K562 (cell line): ENCODE results near the gene TRIM31. TPM values are rescaled to one million over a fixed set of nuclear protein-coding genes. Genes with fewer than 3 reads are reported as not detected.

Experiments
- ATAC-seq: fragments of 200-7000 bp; cut with Tn5 transposase; 3 replicates; pipeline ENCODE4 v1.9.1; 2020; ENCODE audit warnings: moderate library complexity
- BruUV-seq: library from RNA; stranded (reverse); fragments of 400-500 nt; replicated peaks from 2 replicates; lab custom pipeline; 2021; lab: Mats Ljungman, UMichigan
- CTCF ChIA-PET: fragments of 300-600 bp; formaldehyde crosslinking; extraction: SDS; loops from one replicate; lab custom pipeline; 2021; ENCODE audit warnings: low intra/inter-chr PET ratio; lab: Yijun Ruan, JAX
- POLR2A ChIA-PET: fragments of 300-600, 350-650 bp; sonication (Branson Sonifier 250); formaldehyde crosslinking; extraction: SDS; loops from one replicate; lab custom pipeline; 2021; ENCODE audit warnings: antibody characterized with exemption, inconsistent platforms; lab: Yijun Ruan, JAX
- DNase-seq, 4 experiments: peaks; one replicate each; pipeline versions ENCODE4 v3.0.0 to v3.0.0-alpha.2; 2011 to 2018; ENCODE audit warnings: low spot score in 3 of 4, mixed read lengths in 3 of 4; ENCODE audit errors: extremely low read depth in 1 of 4
- FAIRE-seq: peaks from 2 replicates; lab custom pipeline; 2011; peaks lifted over from hg19 to GRCh38; lab: Jason Lieb, UNC
- H2AFZ ChIP-seq: 2 replicates; pipeline ENCODE4 v1.6.0; 2011; ENCODE audit warnings: low read depth, low read length, control low read depth, inconsistent platforms
- H3K27ac ChIP-seq: fragments of 200-600 bp; 3 replicates; pipeline ENCODE4 v1.8.0; 2011; ENCODE audit warnings: low read depth, mild to moderate bottlenecking, control low read depth, inconsistent platforms, low read length, moderate library complexity, mixed read lengths; ENCODE audit errors: extremely low read depth
- H3K27me3 ChIP-seq, 2 experiments: fragments of 300-600 bp in 1 of 2; 2 replicates in 1 of 2; 3 replicates in 1 of 2; pipeline versions ENCODE4 v1.6.0 to v1.8.0; 2011; ENCODE audit warnings: inconsistent platforms in 2 of 2, low read length in 2 of 2, mild to moderate bottlenecking in 1 of 2, mixed read lengths in 1 of 2, moderate library complexity in 1 of 2; ENCODE audit not compliant: control insufficient read depth in 2 of 2, insufficient read depth in 2 of 2
- H3K36me3 ChIP-seq: fragments of 300-600 bp; 3 replicates; pipeline ENCODE4 v1.8.0; 2011; ENCODE audit warnings: mild to moderate bottlenecking, low read length, inconsistent platforms; ENCODE audit not compliant: control insufficient read depth, insufficient read depth
- H3K4me1 ChIP-seq, 2 experiments: fragments of 200-600 bp in 1 of 2; replicated peaks in 1 of 2; 2 replicates in 1 of 2; 3 replicates in 1 of 2; pipeline versions ENCODE4 v1.5.1 to v1.8.0; 2011; ENCODE audit warnings: inconsistent platforms in 2 of 2, low read length in 2 of 2, mild to moderate bottlenecking in 1 of 2, mixed read lengths in 1 of 2, moderate library complexity in 1 of 2; ENCODE audit not compliant: control insufficient read depth in 2 of 2, insufficient read depth in 2 of 2
- H3K4me2 ChIP-seq: 2 replicates; pipeline ENCODE4 v1.6.1; 2011; ENCODE audit warnings: low read length, control low read depth, inconsistent platforms, mixed read lengths; ENCODE audit not compliant: insufficient read depth
- H3K4me3 ChIP-seq: fragments of 200-600 bp; sonication (generic), shearing (Covaris generic); 2 replicates; pipeline ENCODE4 v1.5.1; 2016; ENCODE audit warnings: control low read depth, inconsistent platforms
- H3K79me2 ChIP-seq: fragments of 200-600 bp; 3 replicates; pipeline ENCODE4 v1.8.0; 2011; ENCODE audit warnings: low read length, inconsistent platforms; ENCODE audit not compliant: control insufficient read depth, insufficient read depth
- H3K9ac ChIP-seq, 2 experiments: 2 replicates each; pipeline versions ENCODE4 v1.6.0 to v1.6.1; 2011; ENCODE audit warnings: low read depth in 2 of 2, low read length in 2 of 2, control low read depth in 1 of 2, inconsistent platforms in 1 of 2, mild to moderate bottlenecking in 1 of 2, mixed read lengths in 1 of 2; ENCODE audit not compliant: insufficient read depth in 1 of 2
- H3K9me1 ChIP-seq: one replicate; pipeline ENCODE4 v1.6.0; 2011; ENCODE audit warnings: inconsistent platforms, mild to moderate bottlenecking, low read length, moderate library complexity; ENCODE audit not compliant: control insufficient read depth, insufficient read depth
- H3K9me3 ChIP-seq: replicated peaks from 2 replicates; pipeline ENCODE4 v1.5.1; 2011; ENCODE audit warnings: low read depth, low read length, inconsistent platforms; ENCODE audit not compliant: control insufficient read depth, insufficient read depth
- H4K20me1 ChIP-seq: replicated peaks from 2 replicates; pipeline ENCODE4 v1.6.1; 2011; ENCODE audit warnings: low read length, inconsistent platforms, mixed read lengths; ENCODE audit not compliant: control insufficient read depth, insufficient read depth
- C11orf30 ChIP-seq: fragments of 450-650 bp; IDR thresholded peaks from 2 replicates; pipeline ENCODE4 v1.6.1; 2016; ENCODE audit warnings: low read depth, mild to moderate bottlenecking
- MAFF ChIP-seq: IDR thresholded peaks from 2 replicates; pipeline ENCODE4 v1.6.1; 2012; ENCODE audit warnings: low read length, improper control_type of control experiment
- MAFG ChIP-seq: fragments of 450-650 bp; conservative IDR thresholded peaks from 2 replicates; pipeline ENCODE4 v1.6.1; 2016; ENCODE audit warnings: missing genetic modification characterization, missing compliant biosample characterization
- MAFK ChIP-seq: IDR thresholded peaks from 2 replicates; pipeline ENCODE4 v1.6.1; 2011; ENCODE audit warnings: low read length, improper control_type of control experiment
- ZNF316 ChIP-seq: fragments of 450-650 bp; IDR thresholded peaks from 2 replicates; pipeline ENCODE4 v1.6.1; 2016
- WGBS: fragments of 100-300 bp; shearing (Covaris generic); methylation state at CpG from one replicate; pipeline ENCODE4 v1.1.6; 2016; ENCODE audit warnings: low coverage, mixed read lengths; ENCODE audit not compliant: insufficient coverage; ENCODE audit errors: missing lambda C conversion rate; 5-methylcytosine and 5-hydroxymethylcytosine counted together
- in situ Hi-C: fragments of 300-500 bp; cut with MboI; formaldehyde crosslinking; loops from 4 replicates; pipeline ENCODE4 v1.15.0; 2018; ENCODE audit warnings: inconsistent platforms, mixed read lengths
- intact Hi-C: fragments of 100-400 bp; cut with micrococcal nuclease; formaldehyde crosslinking; loops from 2 replicates; pipeline ENCODE4 v1.14.2; 2022
- polyA plus RNA-seq, 8 experiments: library from polyadenylated mRNA; depleted of rRNA in 4 of 8; stranded (reverse) in 5 of 8; unstranded in 3 of 8; fragments of >200 nt; fragmentation: Nextera tagmentation in 2 of 8; fragmentation: Illumina TruSeq in 1 of 8; extraction: Ambion mirVana in 2 of 8; extraction: Trizol in 1 of 8; gene quantifications; 2 replicates each; pipeline versions ENCODE4 v1.2.1 to v1.2.3, GENCODE V29; 2011 to 2014; ENCODE audit warnings: inconsistent platforms in 1 of 8, missing spikeins in 1 of 8
- total RNA-seq, 7 experiments: library from RNA; depleted of rRNA in 6 of 7; stranded (reverse); fragments of >200 nt in 6 of 7; fragmentation: Illumina TruSeq in 2 of 7; extraction: Trizol in 2 of 7; gene quantifications; 2 replicates each; pipeline versions ENCODE4 v1.2.1 to v1.2.3, GENCODE V29; 2011 to 2021; ENCODE audit warnings: low replicate concordance in 1 of 7
- TF ChIP-seq, protein P1 (sequence below), 3 experiments: fragments of 200-800 bp in 1 of 3; fragments of 250-450 bp in 1 of 3; fragments of 450-650 bp in 1 of 3; sonication (Bioruptor Pico) in 1 of 3; sonication (Bioruptor generic) in 1 of 3; formaldehyde crosslinking in 1 of 3; IDR thresholded peaks; 2 replicates each; pipeline versions ENCODE4 v1.6.1 to v1.8.0; 2016 to 2022; ENCODE audit warnings: mild to moderate bottlenecking in 2 of 3, missing genetic modification characterization in 2 of 3, missing compliant biosample characterization in 1 of 3, moderate library complexity in 1 of 3

Gene TRIM31
- total and polyA plus RNA-seq, 9 of the 15 experiments (the other 6 are each of a cell fraction or from before 2014, with no cell fraction given), result not detected

- CTCF ChIA-PET, result interaction anchor here (1.1 to 4.4 kb wide), 4 partner anchors 13 to 284 kb away, joined by 3 to 66 read pairs (median 10); no protein-coding TSS in a partner anchor
- H3K27ac ChIP-seq, result no peak overlapping the region
- TF ChIP-seq C11orf30 (peak; percentile 73), MAFF (peak; percentile 62), MAFK (peak; percentile 58; the same call in 1 of the 2 replicates), MAFG (peak; percentile 69), ZNF316 (peak; percentile 82)
- TF ChIP-seq, protein P1, sequence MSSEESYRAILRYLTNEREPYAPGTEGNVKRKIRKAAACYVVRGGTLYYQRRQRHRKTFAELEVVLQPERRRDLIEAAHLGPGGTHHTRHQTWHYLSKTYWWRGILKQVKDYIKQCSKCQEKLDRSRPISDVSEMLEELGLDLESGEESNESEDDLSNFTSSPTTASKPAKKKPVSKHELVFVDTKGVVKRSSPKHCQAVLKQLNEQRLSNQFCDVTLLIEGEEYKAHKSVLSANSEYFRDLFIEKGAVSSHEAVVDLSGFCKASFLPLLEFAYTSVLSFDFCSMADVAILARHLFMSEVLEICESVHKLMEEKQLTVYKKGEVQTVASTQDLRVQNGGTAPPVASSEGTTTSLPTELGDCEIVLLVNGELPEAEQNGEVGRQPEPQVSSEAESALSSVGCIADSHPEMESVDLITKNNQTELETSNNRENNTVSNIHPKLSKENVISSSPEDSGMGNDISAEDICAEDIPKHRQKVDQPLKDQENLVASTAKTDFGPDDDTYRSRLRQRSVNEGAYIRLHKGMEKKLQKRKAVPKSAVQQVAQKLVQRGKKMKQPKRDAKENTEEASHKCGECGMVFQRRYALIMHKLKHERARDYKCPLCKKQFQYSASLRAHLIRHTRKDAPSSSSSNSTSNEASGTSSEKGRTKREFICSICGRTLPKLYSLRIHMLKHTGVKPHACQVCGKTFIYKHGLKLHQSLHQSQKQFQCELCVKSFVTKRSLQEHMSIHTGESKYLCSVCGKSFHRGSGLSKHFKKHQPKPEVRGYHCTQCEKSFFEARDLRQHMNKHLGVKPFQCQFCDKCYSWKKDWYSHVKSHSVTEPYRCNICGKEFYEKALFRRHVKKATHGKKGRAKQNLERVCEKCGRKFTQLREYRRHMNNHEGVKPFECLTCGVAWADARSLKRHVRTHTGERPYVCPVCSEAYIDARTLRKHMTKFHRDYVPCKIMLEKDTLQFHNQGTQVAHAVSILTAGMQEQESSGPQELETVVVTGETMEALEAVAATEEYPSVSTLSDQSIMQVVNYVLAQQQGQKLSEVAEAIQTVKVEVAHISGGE (CRISPR knock-in tag; IDR thresholded peaks at IDR 0.05), result no peak
- TF ChIP-seq, all 486 proteins: peak for 5
- no peak overlapping the region for H2AFZ ChIP-seq
- peaks cover 4 to 8% of the 10 kb centered on the region in 2 experiments for H3K4me1 ChIP-seq
- no TSS peak for BruUV-seq
- FAIRE-seq, result no peak
- intact Hi-C loops (loop anchor here (1.0 to 2.0 kb wide), 3 partner anchors 29 to 283 kb away; no protein-coding TSS in a partner anchor), in situ Hi-C loops (no loop called here)
- H3K4me3 ChIP-seq, result no peak overlapping the region
- no peaks in the 10 kb centered on the region for H4K20me1 ChIP-seq
- H3K9ac ChIP-seq, result no peak overlapping the region
- POLR2A ChIA-PET, result interaction anchor here (0.7 to 1.1 kb wide), 3 partner anchors 9 to 394 kb away, joined by 3 read pairs; no protein-coding TSS in a partner anchor
- no peak overlapping the region for H3K4me2 ChIP-seq
- no peaks in the 10 kb centered on the region for H3K79me2 ChIP-seq
- no peaks in the 10 kb centered on the region for H3K36me3 ChIP-seq
- ATAC-seq, result no peak
- no peak for DNase-seq
- H3K9me1 ChIP-seq, result no peaks in the 10 kb centered on the region
- no peaks in the 10 kb centered on the region for H3K9me3 ChIP-seq
- WGBS, result 4% methylated on average over 2 of the region's 2 CpGs
- peaks cover 4 to 28% of the 10 kb centered on the region in 2 experiments; a peak in 3 of 5 replicates for H3K27me3 ChIP-seq
Measured at GRCh38 chr6:30131947-30132497, 19.1 kb upstream of the TRIM31 start.
